Measurements from ENCODE around the gene FOXL1.

The FOXL1 gene

GRCh38 chr16:86625029-86625428, 46.7 kb downstream of the FOXL1 start:
- no peak overlapping the region for H3K9ac ChIP-seq (ENCODE audit: low read depth, low read length)
- H3K36me3 ChIP-seq (ENCODE audit: insufficient read depth, low read length): no peaks in the 10 kb centered on the region
- H3K4me1 ChIP-seq (ENCODE audit: insufficient read depth, low read length): no peaks in the 10 kb centered on the region
- no peaks in the 10 kb centered on the region for H3K9me3 ChIP-seq (ENCODE audit: control insufficient read depth, insufficient read depth, low read length)

- Histone ChIP-seq H3K9me3 (ENCODE audit: control insufficient read depth, insufficient read depth, low read length) (no peaks in the 10 kb centered on the region), H3K9ac (ENCODE audit: low read depth, low read length) (no peak overlapping the region), H3K4me1 (ENCODE audit: insufficient read depth, low read length) (no peaks in the 10 kb centered on the region), H3K36me3 (ENCODE audit: insufficient read depth, low read length) (no peaks in the 10 kb centered on the region)
Observed at GRCh38 chr16:86625821-86626220, 47.5 kb downstream of the FOXL1 start.

GRCh38 chr16:86626284-86626683, 47.9 kb downstream of the FOXL1 start:
- no peaks in the 10 kb centered on the region for H3K4me1 ChIP-seq (ENCODE audit: insufficient read depth, low read length)
- no peaks in the 10 kb centered on the region for H3K9me3 ChIP-seq (ENCODE audit: control insufficient read depth, insufficient read depth, low read length)
- no peaks in the 10 kb centered on the region for H3K36me3 ChIP-seq (ENCODE audit: insufficient read depth, low read length)
- H3K9ac ChIP-seq (ENCODE audit: low read depth, low read length): no peak overlapping the region

GRCh38 chr16:86626966-86627365, 48.6 kb downstream of the FOXL1 start:
- Histone ChIP-seq H3K9ac (ENCODE audit: low read depth, low read length) (no peak overlapping the region), H3K9me3 (ENCODE audit: control insufficient read depth, insufficient read depth, low read length) (no peaks in the 10 kb centered on the region), H3K36me3 (ENCODE audit: insufficient read depth, low read length) (no peaks in the 10 kb centered on the region), H3K4me1 (ENCODE audit: insufficient read depth, low read length) (no peaks in the 10 kb centered on the region)

- Histone ChIP-seq H3K9me3 (ENCODE audit: control insufficient read depth, insufficient read depth, low read length) (no peaks in the 10 kb centered on the region), H3K4me1 (ENCODE audit: insufficient read depth, low read length) (no peaks in the 10 kb centered on the region)
Observed at GRCh38 chr16:86628614-86629013, 50.3 kb downstream of the FOXL1 start.

GRCh38 chr16:86630471-86630870, 52.1 kb downstream of the FOXL1 start:
- no peaks in the 10 kb centered on the region for H3K9me3 ChIP-seq (ENCODE audit: control insufficient read depth, insufficient read depth, low read length)
- H3K4me1 ChIP-seq (ENCODE audit: insufficient read depth, low read length): no peaks in the 10 kb centered on the region
- H3K36me3 ChIP-seq (ENCODE audit: insufficient read depth, low read length): no peaks in the 10 kb centered on the region
- no peak overlapping the region for H3K9ac ChIP-seq (ENCODE audit: low read depth, low read length)

More at GRCh38 chr16:86628614-86629013, 50.3 kb downstream of the FOXL1 start:
- Histone ChIP-seq H3K36me3 (ENCODE audit: insufficient read depth, low read length) (no peaks in the 10 kb centered on the region), H3K9ac (ENCODE audit: low read depth, low read length) (no peak overlapping the region)

- Histone ChIP-seq H3K9ac (ENCODE audit: low read depth, low read length) (no peak overlapping the region), H3K4me1 (ENCODE audit: insufficient read depth, low read length) (no peaks in the 10 kb centered on the region), H3K9me3 (ENCODE audit: control insufficient read depth, insufficient read depth, low read length) (no peaks in the 10 kb centered on the region), H3K36me3 (ENCODE audit: insufficient read depth, low read length) (no peaks in the 10 kb centered on the region)
Observed at GRCh38 chr16:86631444-86631843, 53.1 kb downstream of the FOXL1 start.

All from ES-I3 (cell line).